GM12873 (cell line): ENCODE measurements around the gene COMMD9.
A peak's percentile ranks its signal among the peaks of the same experiment; 100 is the strongest.

Experiments used
- CTCF ChIP-seq: IDR thresholded peaks from 2 replicates; pipeline ENCODE4 v1.5.1; 2012; ENCODE audit warnings: low read depth, mild to moderate bottlenecking, moderate library complexity, low read length, control low read depth; ENCODE audit not compliant: insufficient read depth; ENCODE audit errors: missing control alignments

The COMMD9 gene

DNA sequence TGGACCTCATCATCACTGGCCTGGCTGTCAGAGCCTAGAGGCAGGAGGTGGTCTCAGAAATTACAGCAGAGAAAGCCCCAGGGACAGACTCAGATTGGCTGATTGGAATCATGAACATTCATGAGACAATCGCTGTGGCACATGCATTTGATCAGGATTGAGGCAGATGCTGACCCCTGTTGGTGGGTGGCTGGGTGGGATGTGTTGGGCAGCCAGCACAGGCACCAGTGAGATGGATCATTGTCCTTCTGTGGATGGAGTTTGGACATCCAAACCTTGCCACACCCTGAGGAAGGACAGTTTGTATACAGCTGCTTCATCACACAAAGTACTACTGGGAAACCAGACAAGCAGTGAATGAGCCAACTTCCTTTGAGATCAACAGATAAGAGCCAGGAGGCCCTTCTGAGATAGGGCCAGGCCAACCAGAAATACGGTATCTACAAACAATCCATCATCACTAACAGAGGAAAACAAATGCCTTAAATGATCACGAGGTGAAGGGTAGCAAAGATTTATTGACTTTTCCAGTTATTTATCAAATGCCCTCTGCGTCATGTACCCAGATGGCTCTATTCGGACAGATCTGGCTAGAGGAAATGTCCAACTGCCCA is 17.3 kb downstream of the COMMD9 start:
- no peak for TF ChIP-seq CTCF

- no peak for TF ChIP-seq CTCF
Measured at GRCh38 chr11:36270701-36271100, 18.5 kb downstream of the COMMD9 start.

- no peak for TF ChIP-seq CTCF
Measured at GRCh38 chr11:36268337-36268985, 20.8 kb downstream of the COMMD9 start.

- TF ChIP-seq CTCF = no peak
Measured at GRCh38 chr11:36266767-36267166, 22.5 kb downstream of the COMMD9 start.

DNA sequence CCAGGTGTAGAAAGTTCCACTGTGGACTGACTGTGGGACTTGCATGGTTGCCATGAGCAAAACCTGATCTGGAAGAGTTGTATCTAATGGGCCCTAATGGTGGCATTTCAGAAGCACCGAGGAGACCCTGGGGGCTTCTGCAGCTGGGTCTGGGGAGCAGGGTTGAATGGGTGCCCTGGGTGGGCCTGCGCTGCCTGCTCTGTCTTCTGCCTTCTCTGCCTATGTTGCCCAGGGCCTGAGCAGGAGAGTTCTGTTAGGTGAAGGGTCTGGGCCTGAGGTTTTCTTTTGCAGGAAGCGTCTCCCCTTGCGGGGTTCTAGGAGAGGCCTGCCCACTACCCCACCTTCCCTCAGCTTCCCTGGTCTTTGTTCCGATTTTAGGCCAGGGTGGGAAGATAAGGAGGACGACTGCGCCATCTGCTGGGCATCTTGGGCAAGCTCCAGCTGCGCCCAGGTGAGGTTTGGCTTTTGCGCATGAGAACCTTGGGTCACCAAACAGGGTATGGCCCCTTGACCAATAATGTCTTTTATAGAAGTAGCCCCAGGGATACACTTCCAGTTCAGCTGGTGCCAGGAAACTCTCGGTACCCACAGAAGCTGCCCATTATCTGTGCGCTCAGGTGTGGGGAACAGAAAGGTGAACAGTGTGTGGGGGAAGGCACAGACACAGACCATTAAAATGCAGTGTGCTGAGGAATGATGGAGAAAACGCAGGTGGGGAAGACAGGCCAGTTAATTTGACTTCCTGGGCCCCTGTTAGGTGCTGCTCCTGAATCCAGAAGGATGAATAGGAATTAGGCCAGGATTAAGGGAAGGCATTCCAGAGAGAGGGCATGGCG is 23.2 kb downstream of the COMMD9 start:
- TF ChIP-seq CTCF = peak; percentile 93

GRCh38 chr11:36264973-36265344 is 24.3 kb downstream of the COMMD9 start:
- no peak for TF ChIP-seq CTCF

GRCh38 chr11:36264011-36264972 is 24.9 kb downstream of the COMMD9 start:
- no peak for TF ChIP-seq CTCF
